ENCODE results near the gene UQCRHL.
"Not testable (repeated sequence)": the region's sequence is repeated elsewhere in the genome, so short reads cannot be mapped to it uniquely, and the experiment has no call there.

The UQCRHL gene

DNA sequence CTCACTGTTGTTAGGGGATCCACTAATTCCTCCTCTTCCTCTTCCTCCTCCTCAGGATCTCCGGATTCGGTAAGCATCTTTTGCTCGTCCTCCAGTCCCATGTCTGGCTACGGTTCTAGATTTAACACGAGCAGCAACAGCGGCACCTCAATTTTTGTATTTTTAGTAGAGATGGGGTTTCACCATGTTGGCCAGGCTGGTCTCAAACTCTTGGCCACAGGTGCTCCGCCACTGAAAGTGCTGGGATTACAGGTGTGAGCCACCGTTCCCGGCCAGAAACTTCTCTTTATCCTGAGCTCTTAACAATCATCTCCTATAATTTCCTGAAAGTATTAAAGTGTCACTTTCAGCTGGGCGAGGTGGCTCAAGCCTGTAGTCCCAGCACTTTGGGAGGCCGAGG is at the start of gene UQCRHL:
TSS of gene UQCRHL (minus strand) at position 101 of the 400 bp plus-strand sequence. CDS start at position 101, 0 bp downstream.
- DNase-seq = not testable (repeated sequence)

DNA sequence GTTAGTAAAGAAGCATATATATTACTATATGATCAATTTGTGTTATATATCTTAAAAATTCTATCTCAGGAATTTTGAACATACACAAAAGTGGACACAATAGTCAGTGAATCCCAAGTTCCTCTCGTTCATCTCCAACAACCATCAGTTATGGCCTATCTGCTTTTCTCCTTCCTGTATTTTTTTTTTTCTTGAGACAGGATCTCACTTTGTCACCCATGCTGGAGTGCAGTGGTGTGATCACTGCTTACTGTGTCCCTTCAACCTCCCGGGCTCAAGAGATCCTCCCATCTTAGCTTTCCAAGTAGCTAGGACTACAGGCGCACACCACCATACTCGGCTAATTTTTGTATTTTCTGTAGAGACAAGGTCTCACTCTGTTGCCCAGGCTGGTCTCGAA is 49.4 kb upstream of the UQCRHL start:
- no peak for DNase-seq

DNA sequence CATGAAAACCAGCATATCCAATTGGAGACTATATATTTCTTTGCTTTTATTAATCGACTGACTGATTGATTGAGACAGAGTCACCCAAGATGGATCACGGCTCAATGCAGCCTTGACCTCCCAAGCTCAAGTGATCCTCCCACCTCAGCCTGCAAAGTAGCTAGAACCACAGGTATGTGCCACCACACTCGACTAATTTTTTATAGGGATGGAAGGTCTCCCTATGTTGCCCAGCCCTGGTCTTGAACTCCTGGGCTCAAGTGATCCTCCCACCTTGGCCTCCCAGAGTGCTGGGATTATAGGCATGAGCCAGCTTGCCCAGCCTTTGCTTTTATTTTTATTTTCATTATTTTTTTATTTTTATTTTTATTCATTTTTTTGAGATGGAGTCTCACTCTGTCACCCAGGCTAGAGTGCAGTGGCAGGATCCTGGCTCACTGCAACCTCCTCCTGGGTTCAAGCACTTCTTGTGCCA is 45.4 kb upstream of the UQCRHL start:
- DNase-seq = no peak

DNA sequence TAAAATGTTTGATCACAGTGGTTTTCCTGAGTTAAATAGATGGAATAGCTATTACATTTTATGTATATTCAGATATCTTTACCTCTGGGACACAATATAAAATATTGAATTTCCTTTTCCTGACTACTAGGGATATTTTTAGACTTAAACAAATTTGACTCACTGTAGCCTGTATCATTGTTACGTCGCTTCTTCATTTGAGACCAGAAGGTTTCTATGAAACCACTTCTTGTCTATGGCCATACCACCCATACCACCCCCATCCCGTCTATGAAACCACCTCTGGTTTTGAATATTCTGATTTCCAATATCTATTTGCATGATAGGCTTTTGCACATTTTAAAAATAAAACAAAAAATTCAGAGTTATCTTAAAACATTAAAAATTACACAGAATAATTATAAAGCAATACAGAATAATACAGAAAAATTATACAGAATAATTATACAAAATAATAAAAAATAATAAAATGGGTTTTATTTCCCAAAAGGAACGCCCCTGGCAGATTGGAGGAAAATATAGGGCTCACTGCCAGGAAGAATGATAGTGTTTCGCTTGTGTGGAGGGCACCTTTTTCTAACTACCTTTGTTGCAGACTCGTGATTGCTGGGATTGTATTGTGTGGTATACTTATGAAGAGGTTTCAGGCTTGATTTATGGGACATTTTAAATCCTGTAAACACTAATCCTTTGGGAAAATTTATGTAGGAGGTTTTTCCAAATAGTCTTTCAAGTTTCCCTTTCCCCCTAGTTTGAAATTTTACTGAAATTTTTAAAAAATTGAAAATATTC is 44.8 kb upstream of the UQCRHL start:
- no peak for DNase-seq

DNA sequence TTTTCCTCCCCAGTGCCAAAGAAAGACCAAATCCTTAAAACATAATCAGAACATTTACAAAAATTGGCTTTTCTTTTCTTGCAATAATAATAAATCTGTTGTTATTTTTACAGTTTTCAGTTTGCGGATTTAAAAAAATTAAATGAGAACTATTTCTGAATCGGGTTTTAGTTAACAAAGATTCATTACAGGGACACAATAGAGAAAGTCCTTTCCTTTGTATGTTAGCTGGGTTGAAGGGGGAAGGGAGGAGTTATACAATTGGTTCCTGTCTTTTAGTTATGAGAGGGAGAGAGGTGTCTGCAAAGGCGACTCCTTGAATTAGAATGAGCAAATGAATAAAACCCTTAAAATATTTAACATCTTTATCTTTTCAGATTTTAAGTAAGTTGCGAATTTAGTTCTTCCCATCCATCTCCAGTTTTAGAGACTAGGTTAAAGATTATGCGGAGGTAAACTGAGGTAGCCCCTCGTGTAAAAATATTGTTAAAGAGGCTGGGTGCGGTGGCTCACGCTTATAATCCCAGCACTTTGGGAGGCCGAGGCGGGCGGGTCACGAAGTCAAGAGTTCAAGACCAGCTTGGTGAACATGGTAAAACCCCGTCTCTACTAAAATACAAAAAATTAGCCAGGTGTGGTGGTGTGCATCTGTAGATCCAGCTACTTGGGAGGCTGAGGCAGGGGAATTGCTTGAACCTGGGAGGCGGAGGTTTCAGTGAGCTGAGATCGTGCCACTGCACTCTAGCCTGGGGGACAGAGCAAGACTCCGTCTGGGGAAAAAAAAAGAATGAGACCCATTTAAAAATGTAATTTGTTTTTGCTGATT is 44.0 kb upstream of the UQCRHL start:
- DNase-seq = no peak

DNA sequence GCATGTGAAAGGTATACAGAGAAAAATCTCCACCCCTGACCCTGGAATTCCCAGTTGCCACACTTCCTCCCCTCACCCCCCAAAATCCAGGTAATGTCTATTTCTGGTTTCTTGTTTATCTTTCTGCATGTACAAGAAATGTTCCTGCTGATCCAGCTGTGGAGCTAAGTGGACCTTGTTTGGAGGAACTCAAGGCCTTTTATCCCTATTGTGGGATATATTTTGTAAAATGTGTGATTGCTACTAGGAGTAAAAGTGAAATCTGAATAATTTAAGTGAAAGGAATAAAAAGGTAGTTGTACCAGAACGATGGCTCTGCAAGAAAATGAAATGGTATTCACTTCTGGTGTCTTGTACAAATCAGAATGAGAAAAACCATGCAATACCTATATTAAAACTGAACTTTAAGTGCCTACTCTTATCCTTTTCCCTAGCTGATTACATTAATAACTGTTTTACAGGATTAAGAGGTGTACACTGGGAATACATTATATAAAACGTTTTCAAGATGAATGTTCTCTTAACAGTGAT is 43.1 kb upstream of the UQCRHL start:
- no peak for DNase-seq

DNA sequence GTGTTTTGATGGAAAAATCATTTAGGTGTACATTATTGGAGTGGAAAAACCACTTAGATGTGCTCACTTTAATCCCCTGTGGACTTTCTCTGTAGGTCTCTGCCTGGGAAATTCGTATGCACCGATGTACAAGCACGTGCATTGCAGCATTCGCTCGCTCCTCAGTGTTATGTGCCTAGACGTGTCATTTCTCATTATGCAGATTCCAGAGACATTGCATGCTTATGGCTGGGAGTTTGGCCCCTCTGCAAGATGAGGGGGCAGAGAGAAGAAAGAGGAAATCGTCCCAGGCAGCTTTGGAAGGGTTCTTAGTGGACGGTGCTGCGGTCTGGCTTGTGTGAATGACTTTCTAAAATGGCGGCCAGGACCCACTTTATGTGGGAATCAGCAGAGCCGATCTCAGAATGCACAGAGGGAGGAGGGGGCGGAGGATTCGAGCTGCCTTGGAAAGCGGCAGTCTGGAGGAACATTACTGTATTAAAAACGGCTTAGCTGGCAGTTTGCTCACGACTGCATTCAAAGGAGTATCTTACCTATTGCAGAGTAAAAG is 42.4 kb upstream of the UQCRHL start:
- peak; percentile 55 for DNase-seq

DNA sequence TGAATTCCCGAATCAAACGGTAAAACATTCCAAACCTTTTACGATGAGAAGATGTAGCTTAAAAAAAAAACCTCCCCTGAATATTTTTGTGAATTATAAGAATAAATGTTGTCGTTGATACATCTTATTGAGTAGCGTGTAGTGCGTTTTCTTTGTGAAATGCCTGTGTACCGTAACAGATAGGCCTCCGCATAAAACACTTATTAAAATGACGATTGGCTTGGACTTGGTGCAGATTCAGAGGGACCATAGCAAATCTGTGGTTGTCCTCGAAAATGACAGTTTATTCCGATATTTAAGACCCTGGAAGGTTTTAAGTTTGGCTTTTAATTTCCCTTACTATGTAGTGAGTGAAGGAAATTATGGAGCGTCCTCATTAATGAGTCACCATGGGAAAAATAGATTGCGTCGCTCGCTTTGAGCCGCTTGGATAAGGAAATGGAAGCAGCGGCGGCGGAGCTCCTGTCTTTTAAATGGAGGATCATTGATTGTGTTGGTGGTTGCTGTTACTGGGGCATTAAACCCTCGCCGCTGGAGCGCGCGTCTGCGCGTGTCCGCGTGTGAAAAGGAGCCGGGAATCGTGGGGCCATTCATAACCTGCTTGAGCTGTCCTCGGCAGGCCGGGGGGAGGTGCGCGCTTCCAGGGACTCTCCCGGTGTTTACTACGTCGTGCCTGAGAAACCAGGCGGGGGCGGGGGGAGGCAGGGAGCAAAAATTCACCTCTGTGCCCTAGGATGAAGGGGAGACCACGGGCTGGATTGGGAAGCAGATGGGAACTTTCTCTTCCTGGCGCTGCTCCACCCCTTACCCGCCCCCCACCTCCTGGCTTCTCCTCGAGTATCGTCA is 41.7 kb upstream of the UQCRHL start:
- peak; percentile 81 for DNase-seq

DNA sequence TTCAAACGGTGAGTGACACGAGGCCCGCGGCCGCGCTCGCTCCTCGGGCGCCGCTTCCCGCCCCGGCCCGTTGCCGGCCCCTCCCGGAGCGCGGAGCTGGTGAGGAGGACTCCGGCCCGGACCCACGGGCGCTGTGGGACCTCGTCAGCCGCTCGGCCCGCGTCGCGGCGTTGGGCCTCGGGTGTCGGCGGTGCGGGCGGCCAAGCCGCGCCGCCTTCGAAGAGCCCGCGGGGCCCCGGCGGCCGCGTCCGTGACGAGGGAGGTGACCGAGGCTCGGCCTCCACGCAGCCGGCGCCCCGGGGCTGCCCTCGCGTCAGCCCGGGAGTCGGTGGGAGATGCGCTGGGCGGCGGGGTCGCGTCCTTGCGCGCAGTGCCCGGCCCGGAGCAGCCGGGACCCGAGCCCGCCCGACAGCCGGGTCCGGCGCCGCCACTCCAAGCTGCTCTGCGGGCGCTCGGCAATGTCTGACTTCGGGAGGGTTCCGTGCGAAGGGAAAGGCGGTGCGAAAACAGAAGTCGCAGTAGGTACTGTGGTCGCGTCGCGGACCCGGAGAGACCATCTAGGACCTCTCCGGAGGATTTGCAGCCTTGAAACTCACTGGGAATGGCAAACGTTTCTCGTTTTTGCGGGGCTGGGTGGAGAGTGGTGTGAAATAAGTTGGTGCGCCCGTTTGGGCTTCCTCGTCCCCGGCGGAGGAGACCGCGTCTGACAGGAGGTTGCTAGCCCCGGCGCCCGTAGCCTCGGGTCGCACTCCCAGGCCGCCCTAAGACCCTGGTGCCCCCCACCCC is 40.9 kb upstream of the UQCRHL start:
- peak; percentile 40 for DNase-seq

DNA sequence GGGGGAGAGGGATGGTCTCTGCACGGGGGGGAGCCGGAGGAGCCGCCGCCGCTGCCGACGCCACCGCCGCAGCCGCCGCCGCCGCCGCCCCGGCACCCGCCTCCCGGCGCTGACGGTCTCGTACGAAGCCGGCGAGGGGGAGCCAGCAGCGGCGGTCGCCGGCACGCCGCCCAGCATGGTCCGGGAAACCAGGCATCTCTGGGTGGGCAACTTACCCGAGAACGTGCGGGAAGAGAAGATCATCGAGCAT is 40.4 kb upstream of the UQCRHL start:
- DNase-seq = no peak

DNA sequence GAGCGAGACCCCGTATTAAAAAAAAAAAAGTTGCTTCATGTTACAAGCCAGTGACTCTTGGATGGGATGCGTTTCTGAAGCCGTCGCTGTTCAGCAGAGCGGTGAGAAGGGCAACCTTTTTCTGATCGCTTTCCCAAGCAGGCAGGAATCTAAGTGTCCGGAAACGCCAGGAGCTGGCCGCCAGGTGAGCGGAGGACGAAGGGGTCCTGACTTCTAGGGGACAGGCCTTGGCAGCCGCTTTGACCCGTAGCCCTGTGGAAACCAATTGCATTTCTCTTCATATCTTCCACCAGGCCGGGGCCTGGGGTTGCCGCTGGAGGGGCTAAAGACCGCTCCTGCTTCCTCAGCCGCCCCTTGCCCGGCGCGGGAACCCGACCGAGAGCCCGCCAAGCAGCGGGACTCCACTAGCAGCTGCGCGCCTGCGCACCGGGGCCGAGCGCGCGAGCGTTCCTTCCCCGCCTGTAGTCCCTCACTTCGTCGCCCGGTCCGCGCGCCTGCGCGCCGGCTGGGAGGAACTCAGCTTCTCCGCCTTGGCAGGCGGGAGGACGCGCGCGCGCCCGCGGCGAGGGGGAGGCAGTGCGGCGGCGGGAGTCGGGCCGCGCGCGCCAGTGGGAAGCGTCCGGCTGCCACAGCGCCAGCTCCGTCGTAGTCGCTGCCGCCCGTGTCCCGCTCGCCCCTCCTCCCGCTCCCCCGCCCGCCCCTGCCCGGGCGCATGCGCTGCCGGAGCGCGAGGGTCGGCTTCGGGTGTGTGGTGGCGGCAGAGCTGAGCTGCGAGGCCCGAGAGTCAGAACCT is 39.8 kb upstream of the UQCRHL start, which contains the start of gene SPEN:
TSS of gene SPEN (plus strand) at position 608 of the 793 bp plus-strand sequence. CDS start 361 bp downstream, outside the sequence.
- peak; percentile 97 for DNase-seq

DNA sequence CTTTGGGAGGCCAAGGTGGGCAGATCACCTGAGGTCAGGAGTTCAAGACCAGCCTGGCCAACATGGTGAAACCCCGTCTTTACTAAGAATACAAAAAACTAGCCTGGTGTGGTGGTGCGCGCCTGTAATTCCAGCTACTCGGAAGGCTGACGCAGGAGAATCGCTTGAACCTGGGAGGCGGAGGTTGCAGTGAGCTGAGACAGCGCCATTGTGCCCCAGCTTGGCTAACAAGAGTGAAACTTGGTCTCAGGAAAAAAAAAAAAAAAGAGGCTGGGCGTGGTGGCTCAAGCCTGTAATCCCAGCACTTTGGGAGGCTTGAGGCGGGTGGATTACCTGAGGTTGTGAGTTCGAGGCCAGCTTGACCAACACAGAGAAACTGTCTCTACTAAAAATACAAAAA is 38.6 kb upstream of the UQCRHL start:
- not testable (repeated sequence) for DNase-seq

DNA sequence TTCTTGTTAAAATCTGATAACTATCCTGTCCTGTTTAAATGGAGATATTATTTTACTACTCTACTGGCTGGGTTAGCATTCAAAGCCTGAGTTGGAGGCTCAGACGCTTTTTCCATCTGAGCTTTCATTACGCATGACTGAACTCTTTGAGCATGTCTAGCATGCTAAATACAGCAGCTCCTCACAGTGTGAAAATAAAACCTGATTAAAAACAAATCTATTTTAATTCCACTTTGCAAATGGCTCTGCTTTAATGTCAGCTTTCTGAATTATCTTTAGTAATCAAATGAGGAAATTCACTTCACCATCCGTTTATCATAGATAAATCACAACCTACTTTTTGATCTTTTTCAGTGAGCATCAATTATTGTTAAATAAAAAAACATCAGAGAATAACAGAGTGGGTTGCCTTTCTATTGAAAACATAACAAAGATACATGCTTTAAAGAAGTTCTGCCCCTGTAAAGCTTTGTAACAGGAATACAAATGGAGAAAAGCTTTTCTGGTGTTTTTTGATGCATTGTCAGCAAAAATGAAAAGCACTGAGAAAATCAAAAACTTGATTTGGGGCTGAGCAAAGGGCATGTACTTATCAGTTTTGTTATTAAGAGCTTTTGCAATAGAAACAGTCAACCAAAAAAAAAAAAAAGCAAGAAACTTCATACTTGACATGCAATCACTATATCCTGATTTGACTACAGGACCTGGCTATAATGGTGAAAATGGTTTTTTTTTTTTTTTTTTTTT is 36.5 kb upstream of the UQCRHL start:
- DNase-seq = no peak

DNA sequence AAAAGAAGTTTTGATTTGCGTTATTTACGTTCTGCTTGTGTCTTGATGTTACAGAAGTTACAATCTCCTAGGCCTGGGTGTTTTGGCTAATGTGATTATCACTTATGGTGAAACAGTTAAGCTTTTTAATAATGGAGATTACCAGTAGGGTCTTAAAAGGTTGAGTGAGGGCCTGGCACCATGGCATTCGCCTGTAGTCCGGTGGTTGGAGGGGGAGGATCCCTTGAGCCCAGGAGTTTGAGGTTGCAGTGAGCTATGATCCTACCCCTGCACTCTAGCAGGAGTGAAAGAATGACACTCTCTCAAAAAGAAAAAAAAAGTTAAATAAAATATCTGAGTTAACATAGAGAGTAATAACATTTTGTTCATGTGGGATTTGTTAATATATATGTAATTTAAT is 31.3 kb upstream of the UQCRHL start:
- DNase-seq = no peak

DNA sequence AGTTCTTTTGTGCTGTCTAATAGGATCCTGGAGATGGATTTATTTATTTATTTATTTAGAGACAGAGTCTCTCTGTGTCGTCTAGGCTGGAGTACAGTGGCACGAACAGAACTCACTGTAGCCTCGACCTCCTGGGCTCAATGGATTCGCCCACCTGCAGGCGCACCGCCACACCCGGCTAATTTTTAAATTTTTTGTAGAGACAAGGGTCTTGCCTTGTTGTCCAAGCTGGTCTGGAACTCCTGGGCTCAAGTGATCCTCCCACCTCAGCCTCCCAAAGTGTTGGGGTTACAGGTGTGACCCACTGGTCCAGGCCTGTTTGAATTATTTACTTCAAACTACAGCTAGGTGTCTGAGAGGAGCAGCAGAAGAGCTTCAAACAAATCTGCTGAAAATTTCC is 30.5 kb upstream of the UQCRHL start:
- no peak for DNase-seq

DNA sequence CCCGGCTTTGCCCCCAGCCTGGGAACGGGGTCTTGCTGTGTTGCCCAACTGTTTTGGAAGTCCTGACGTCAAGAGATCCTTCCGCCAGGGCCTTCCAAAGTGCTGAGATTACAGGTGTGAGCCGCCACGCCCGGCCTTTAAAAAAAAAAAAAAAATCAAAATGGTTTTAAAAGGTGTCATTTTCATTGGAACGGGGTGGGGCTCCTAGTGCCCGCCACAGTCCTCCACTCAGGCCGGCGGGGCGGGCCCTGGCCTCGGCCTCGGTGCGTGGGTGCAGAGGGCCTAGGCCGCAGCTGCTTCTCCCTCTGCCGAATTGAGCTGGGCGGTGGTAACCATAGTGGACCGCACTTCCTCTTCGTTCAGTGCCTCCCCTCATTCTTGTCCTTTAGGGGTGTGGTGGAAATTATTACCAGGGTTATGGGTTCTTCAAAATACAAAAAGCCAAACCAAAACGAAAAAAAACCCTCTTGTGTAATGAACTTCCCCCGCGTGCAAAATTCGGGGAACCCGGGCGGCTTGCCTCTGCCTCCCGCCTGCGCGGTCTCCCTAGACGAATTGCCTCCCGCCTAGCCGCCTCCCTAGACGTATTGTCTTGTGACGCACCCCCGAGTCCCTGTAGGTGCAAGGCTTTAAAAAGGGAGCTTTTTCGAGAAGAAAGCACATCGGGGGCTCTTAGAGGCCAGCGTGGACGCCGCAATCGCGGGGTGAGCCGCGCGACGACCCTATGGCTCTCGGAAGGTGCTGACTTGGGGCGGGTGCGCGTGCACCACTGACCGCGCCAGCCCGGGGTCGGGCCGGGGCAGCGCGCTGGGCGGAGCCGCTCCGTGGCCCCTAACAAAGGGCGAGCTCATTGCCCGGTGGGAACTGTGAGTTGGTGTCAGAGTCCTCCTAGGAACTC is 29.6 kb upstream of the UQCRHL start:
- DNase-seq = no peak

DNA sequence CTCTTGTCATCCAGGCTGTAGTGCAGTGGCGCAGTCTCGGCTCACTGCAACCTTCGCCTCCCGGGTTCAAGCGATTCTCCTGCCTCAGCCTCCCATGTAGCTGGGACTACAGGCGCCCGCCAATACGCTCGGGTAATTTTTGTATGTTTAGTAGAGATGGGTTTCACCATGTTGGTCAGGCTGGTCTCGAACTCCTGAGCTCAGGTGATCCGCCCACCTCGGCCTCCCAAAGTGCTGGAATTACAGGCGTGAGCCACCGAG is 29.0 kb upstream of the UQCRHL start:
- DNase-seq = not testable (repeated sequence)

DNA sequence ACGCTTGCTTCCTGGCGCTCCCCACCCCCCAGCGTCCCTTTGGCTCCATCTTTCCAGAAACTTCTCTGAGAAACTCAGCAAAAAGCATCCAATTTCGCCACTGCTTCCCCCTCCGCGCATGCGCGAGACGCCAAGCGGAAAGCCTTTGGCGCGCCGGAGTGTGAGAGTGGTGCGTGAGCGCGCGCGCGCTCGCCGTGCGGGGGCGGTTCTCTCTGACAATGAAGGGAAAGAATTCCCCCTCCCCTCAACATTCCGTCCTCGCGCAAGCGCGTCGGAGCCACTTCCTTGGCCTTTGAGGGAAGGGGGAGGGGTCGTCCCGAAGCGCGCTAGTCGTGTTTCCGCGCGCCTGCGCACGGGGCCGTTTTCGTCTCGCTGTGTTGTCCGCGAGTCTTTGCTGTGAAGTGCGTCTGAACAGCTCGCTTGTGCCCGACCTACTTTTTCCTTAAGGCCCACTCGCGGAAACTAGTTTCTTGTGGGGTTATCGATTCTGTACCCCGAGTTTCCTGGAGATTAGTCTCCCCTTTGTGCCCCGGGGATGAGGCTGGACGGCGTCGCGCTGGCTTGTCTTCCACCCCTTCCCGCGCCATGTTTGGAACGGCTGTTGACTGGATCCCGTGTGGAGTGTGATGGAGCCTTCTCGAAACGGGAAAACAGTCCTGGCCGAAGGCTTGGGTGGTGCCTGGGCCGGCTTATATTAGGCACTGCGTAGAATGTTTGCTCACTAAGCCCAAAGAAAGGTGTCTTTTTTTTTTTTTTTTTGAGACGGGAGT is 28.5 kb upstream of the UQCRHL start:
- DNase-seq = peak; percentile 99

Measured in HCEC 1CT (cell line).